Upper lobe of left lung (tissue), 6 donors: ENCODE results near the gene SLC25A48. TPM values are rescaled to one million over a fixed set of nuclear protein-coding genes. Genes with fewer than 3 reads are reported as not detected.

ENCODE experiments used
- ATAC-seq, 2 donors: fragments of 200-7000 bp; cut with Tn5 transposase; one replicate each; pipeline ENCODE4 v1.9.1; 2022; ENCODE audit warnings: mild to moderate bottlenecking in 2 of 2, moderate library complexity in 2 of 2; ENCODE audit not compliant: low FRiP score in 2 of 2
- DNase-seq, 2 donors: peaks; one replicate each; pipeline ENCODE4 v3.0.0-alpha.2; 2019 to 2020
- H3K27ac ChIP-seq, 4 donors: fragments of 200-600 bp; sonication (generic); one replicate each; pipeline ENCODE4 v1.5.1; 2016 to 2019
- H3K27me3 ChIP-seq, 4 donors: fragments of 200-600 bp; sonication (generic); one replicate each; pipeline ENCODE4 v1.5.1; 2017 to 2019
- H3K36me3 ChIP-seq, 4 donors: fragments of 200-600 bp; sonication (generic); one replicate each; pipeline ENCODE4 v1.5.1; 2016 to 2019
- H3K4me1 ChIP-seq, 4 donors: fragments of 200-600 bp; sonication (generic); one replicate each; pipeline ENCODE4 v1.5.1; 2018 to 2019
- H3K4me3 ChIP-seq, 4 donors: fragments of 200-600 bp; sonication (generic); one replicate each; pipeline ENCODE4 v1.5.1; 2017 to 2019; ENCODE audit warnings: mild to moderate bottlenecking in 2 of 4, moderate library complexity in 1 of 4
- H3K9me3 ChIP-seq, 4 donors: fragments of 200-600 bp; sonication (generic); one replicate each; pipeline ENCODE4 v1.5.1; 2018 to 2019
- EP300 ChIP-seq, 4 donors: sonication (generic); formaldehyde crosslinking; IDR thresholded peaks; one replicate each; pipeline ENCODE4 v1.5.1; 2017; ENCODE audit warnings: antibody characterized with exemption in 4 of 4, control low read depth in 2 of 4
- POLR2A ChIP-seq, 4 donors: fragments of 450-650 bp; IDR thresholded peaks; one replicate each; pipeline ENCODE4 v1.5.1; 2016 to 2017; ENCODE audit warnings: antibody characterized with exemption in 4 of 4, mild to moderate bottlenecking in 2 of 4
- POLR2AphosphoS5 ChIP-seq, 2 donors: sonication (generic); formaldehyde crosslinking; IDR thresholded peaks; one replicate each; pipeline ENCODE4 v1.5.1; 2017; ENCODE audit warnings: antibody characterized with exemption in 2 of 2
- WGBS, 2 donors: methylation state at CpG; one replicate each; pipeline ENCODE4 v1.1.5; 2017 to 2018; 5-methylcytosine and 5-hydroxymethylcytosine counted together
- total RNA-seq, 6 donors: library from RNA; depleted of rRNA in 4 of 6; stranded (reverse); fragments of >200 nt in 4 of 6; gene quantifications; one replicate each; pipeline versions ENCODE4 v1.1.0 to v1.2.1, GENCODE V29; 2016 to 2021
- TF ChIP-seq, protein P1 (sequence below), 6 experiments: fragments of 450-650 bp in 4 of 6; fragments of 200-600 bp in 2 of 6; sonication (generic) in 2 of 6; IDR thresholded peaks; one replicate each; pipeline ENCODE4 v1.5.1; 2016 to 2019; ENCODE audit warnings: antibody characterized with exemption in 6 of 6
- donor health status: DM: no; HTN: no; CAD: no; lungs with moderate emphysema.
- donor health status: DM: no; HTN: yes; CAD: no; lungs with severe emphysema.

SLC25A48 gene
- total RNA-seq, 6 donors from 2014 or later, result not detected

DNA sequence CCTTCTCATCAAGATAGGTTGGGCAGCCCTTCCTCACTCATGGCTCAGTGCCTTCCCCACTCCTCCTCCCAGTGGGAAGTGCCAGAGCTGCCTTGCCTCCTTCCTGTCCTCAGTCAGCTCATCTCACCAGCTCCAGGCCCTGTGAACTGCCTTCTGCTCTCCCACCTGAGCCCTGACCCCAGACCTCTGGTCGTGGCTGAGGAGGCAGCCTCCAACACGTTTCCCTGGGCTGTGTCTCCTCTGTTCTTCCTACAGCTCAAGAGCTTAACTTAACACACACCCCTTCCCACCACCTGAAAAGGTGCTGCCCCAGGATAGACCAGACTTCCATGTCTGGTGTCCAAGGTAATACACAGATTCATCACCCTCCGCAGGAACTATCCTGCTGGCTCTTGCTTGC, 40.0 kb downstream of the SLC25A48 start:
- no peak overlapping the region for H3K27ac ChIP-seq
- WGBS, 2 donors, result 65 to 66% methylated on average over 3 of the region's 3 CpGs
- no peak overlapping the region for H3K4me3 ChIP-seq

DNA sequence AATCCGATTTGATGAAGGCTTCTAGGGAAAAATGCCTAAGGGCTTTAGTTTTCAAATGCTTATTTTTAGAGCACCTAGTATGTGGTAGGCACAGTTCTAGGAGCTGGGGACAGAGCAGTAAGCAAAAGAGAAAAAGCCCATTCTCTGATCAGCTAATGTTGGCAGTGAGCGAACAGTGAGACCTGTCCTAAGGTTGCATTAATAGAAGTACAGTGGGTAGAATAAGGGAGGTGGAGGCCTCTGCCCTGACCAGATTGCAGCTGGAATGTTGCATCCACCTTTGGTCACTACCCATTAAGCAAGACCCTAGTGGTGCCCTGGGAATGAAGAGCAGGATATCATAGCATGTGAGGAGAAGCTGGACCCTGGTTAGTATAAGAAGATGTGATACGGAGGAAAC, 41.1 kb downstream of the SLC25A48 start:
- Histone ChIP-seq H3K27ac (no peak overlapping the region), H3K4me1 (no peaks in the 10 kb centered on the region), H3K9me3 (no peaks in the 10 kb centered on the region), H3K36me3 (no peaks in the 10 kb centered on the region), H3K4me3 (no peak overlapping the region), H3K27me3 (no peaks in the 10 kb centered on the region)
- 92% methylated on average over 3 of the region's 3 CpGs for whole genome bisulfite sequencing, 2 donors
- ATAC-seq (no peak), DNase-seq (no peak)
- TF ChIP-seq, protein P1, sequence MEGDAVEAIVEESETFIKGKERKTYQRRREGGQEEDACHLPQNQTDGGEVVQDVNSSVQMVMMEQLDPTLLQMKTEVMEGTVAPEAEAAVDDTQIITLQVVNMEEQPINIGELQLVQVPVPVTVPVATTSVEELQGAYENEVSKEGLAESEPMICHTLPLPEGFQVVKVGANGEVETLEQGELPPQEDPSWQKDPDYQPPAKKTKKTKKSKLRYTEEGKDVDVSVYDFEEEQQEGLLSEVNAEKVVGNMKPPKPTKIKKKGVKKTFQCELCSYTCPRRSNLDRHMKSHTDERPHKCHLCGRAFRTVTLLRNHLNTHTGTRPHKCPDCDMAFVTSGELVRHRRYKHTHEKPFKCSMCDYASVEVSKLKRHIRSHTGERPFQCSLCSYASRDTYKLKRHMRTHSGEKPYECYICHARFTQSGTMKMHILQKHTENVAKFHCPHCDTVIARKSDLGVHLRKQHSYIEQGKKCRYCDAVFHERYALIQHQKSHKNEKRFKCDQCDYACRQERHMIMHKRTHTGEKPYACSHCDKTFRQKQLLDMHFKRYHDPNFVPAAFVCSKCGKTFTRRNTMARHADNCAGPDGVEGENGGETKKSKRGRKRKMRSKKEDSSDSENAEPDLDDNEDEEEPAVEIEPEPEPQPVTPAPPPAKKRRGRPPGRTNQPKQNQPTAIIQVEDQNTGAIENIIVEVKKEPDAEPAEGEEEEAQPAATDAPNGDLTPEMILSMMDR (IDR thresholded peaks at IDR 0.05), result no peak
- no peak for TF ChIP-seq POLR2A (IDR thresholded peaks at IDR 0.05)

More for the DNA sequence above, 40.0 kb downstream of the SLC25A48 start:
- no peak for ATAC-seq
- Histone ChIP-seq H3K36me3 (no peaks in the 10 kb centered on the region), H3K27me3 (no peaks in the 10 kb centered on the region), H3K9me3 (no peaks in the 10 kb centered on the region), H3K4me1 (no peaks in the 10 kb centered on the region)
- TF ChIP-seq POLR2AphosphoS5 (IDR thresholded peaks at IDR 0.05) (no peak), EP300 (IDR thresholded peaks at IDR 0.05) (no peak), POLR2A (IDR thresholded peaks at IDR 0.05) (no peak)
- TF ChIP-seq, protein P1 (IDR thresholded peaks at IDR 0.05), result no peak
- no peak for DNase-seq

DNA sequence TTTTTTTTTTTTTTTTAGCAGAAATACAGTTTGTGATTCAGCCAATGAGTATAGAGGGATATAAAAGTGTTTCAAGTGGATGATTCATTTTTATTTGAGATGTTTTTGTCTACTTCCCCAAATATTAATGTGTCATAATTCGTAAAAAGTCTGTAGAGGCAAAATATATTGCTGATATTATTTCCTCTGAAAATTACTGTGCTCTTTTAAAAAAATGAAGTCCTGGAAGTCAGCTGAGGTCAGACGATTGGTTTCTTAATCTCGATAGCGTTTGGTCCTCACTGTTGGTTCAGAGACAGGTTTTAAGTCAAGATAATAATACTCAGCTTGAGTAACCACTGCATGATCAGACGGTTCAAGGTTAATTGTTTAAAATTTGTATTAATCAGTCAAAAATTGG, 41.7 kb downstream of the SLC25A48 start:
- 58 to 64% methylated on average over 5 of the region's 5 CpGs for WGBS, 2 donors
- Histone ChIP-seq H3K27ac (no peak overlapping the region), H3K27me3 (no peaks in the 10 kb centered on the region), H3K4me1 (peaks cover 0 to 5% (median 0%) of the 10 kb centered on the region in 4 donors), H3K36me3 (no peaks in the 10 kb centered on the region), H3K9me3 (no peaks in the 10 kb centered on the region), H3K4me3 (no peak overlapping the region)
- TF ChIP-seq, protein P1 (IDR thresholded peaks at IDR 0.05), result no peak
- TF ChIP-seq EP300 (IDR thresholded peaks at IDR 0.05) (no peak), POLR2AphosphoS5 (IDR thresholded peaks at IDR 0.05) (no peak), POLR2A (IDR thresholded peaks at IDR 0.05) (no peak)
- no peak for DNase-seq
- no peak for ATAC-seq

DNA sequence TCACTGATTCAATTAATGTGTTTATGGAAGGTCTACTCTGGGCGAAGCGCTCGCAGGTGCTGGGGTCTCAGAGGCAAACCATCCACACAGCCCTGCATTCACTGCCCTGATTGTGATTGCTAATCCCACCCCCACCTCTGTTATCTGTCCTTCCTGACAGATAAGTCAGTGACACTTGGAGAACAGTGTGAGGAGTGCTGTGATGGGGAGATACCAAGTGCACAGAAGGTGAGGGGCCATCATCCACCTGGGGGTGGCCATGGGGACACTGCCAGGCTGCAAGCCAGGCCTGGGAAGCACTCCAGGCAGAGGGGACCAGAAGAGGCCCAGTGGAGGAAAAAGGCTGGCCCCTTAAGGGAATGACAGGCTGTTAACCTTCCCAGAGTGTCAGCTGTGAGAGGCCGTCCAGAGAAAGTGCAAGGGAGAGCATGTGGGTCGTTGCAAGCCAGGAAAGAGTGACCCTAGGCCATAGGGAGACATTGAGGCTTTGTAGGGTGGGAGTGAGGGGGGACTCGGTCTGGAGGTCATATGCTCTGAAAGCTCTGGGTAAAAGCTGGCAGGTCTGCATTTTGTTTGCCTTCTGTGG, 43.2 kb downstream of the SLC25A48 start:
- Histone ChIP-seq H3K4me1 (peaks cover 0 to 6% (median 0%) of the 10 kb centered on the region in 4 donors), H3K27me3 (no peaks in the 10 kb centered on the region), H3K4me3 (no peak overlapping the region), H3K36me3 (no peaks in the 10 kb centered on the region), H3K27ac (no peak overlapping the region), H3K9me3 (no peaks in the 10 kb centered on the region)
- no peak for ATAC-seq
- TF ChIP-seq POLR2AphosphoS5 (IDR thresholded peaks at IDR 0.05) (no peak), EP300 (IDR thresholded peaks at IDR 0.05) (no peak), POLR2A (IDR thresholded peaks at IDR 0.05) (no peak)
- TF ChIP-seq, protein P1 (IDR thresholded peaks at IDR 0.05), result no peak
- 49 to 69% methylated on average over 6 of the region's 6 CpGs for whole genome bisulfite sequencing, 2 donors
- no peak for DNase-seq

DNA sequence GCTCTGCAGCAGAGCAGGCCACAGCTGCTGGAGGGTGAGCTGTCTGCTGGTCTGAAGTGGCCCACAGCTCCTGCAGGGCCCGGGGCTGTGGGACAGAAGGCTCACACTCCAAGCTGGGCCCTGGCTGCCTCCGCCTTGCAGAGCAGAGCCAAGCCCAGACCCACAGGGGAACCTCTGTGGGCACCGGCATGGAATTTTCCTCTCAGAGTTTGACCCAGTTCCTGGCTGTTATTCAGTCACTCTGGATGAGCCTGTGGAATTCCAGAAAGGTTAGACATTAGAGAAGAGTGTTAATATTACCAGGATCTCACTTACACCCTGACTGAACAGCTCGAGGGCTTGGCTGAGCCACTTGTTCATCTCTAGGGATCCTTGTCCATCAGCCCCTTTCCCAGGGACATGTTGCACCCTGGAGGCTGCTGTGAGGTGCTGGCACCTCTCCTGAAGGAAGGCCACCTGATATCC, 43.7 kb downstream of the SLC25A48 start:
- DNase-seq (peak in 1 of 2 donors; percentile 36), ATAC-seq (no peak)
- 40 to 64% methylated on average over 1 to 4 of the region's 4 CpGs for WGBS, 2 donors
- Histone ChIP-seq H3K36me3 (no peaks in the 10 kb centered on the region), H3K4me1 (peaks cover 0 to 6% (median 0%) of the 10 kb centered on the region in 4 donors), H3K27ac (no peak overlapping the region), H3K9me3 (no peaks in the 10 kb centered on the region), H3K27me3 (no peaks in the 10 kb centered on the region), H3K4me3 (no peak overlapping the region)
- TF ChIP-seq POLR2A (IDR thresholded peaks at IDR 0.05), result no peak
- TF ChIP-seq, protein P1 (IDR thresholded peaks at IDR 0.05), result no peak
- TF ChIP-seq POLR2AphosphoS5 (IDR thresholded peaks at IDR 0.05), result no peak
- no peak for TF ChIP-seq EP300 (IDR thresholded peaks at IDR 0.05)
